ENCODE data around the gene SMYD2.

- no peak for TF ChIP-seq POLR2AphosphoS5 (IDR thresholded peaks at IDR 0.05; ENCODE audit: low read depth, low read length)
- TF ChIP-seq FOXP2 (optimal IDR thresholded peaks at IDR 0.05; ENCODE audit: borderline replicate concordance, extremely low read depth, extremely low read length, insufficient read depth) = no peak
These were observed 16.8 kb upstream of the SMYD2 start for GRCh38 chr1:214264196-214264595.
